Measurements from ENCODE around the gene SPEM3.

GRCh38 chr17:7416323-7416722 is 12.3 kb upstream of the SPEM3 start:
- TF ChIP-seq EP300 (IDR thresholded peaks at IDR 0.05; ENCODE audit: low read depth): no peak
- no peak for TF ChIP-seq CTCF (IDR thresholded peaks at IDR 0.05)
- no peak for TF ChIP-seq POLR2AphosphoS5 (IDR thresholded peaks at IDR 0.05)
